Activated CD4-positive, alpha-beta T cell treated with anti-CD3 and anti-CD28 coated beads, Interleukin-2, amount 10 ng/mL, durations not matched to agents 24 days and 14 days (primary cell): ENCODE data around the gene SMPD4. TPM values are rescaled to one million over a fixed set of nuclear protein-coding genes. Genes with fewer than 3 reads are reported as not detected.
A peak's percentile ranks its signal among the peaks of the same experiment; 100 is the strongest.
"Not testable (repeated sequence)": the region's sequence is repeated elsewhere in the genome, so short reads cannot be mapped to it uniquely, and the experiment has no call there.

ENCODE experiments used
- DNase-seq: peaks from one replicate; pipeline ENCODE4 v3.0.0; 2022
- H3K27ac Mint-ChIP-seq: one replicate; pipeline ENCODE4 v1.8.0; 2022; ENCODE audit warnings: mild to moderate bottlenecking, mixed read lengths
- H3K27me3 Mint-ChIP-seq: one replicate; pipeline ENCODE4 v1.8.0; 2022; ENCODE audit warnings: mixed read lengths
- H3K36me3 Mint-ChIP-seq: one replicate; pipeline ENCODE4 v1.8.0; 2022; ENCODE audit warnings: low read depth, mild to moderate bottlenecking, mixed read lengths
- H3K4me1 Mint-ChIP-seq: one replicate; pipeline ENCODE4 v1.8.0; 2021; ENCODE audit warnings: mixed read lengths
- H3K4me3 Mint-ChIP-seq: one replicate; pipeline ENCODE4 v1.8.0; 2022; ENCODE audit warnings: mild to moderate bottlenecking, moderate library complexity, mixed read lengths
- H3K9me3 Mint-ChIP-seq: one replicate; pipeline ENCODE4 v1.8.0; 2021; ENCODE audit warnings: mixed read lengths
- intact Hi-C: fragments of 100-400 bp; cut with micrococcal nuclease; formaldehyde crosslinking; loops from one replicate; pipeline ENCODE4 v1.15.1; 2023
- total RNA-seq: library from RNA; stranded (reverse); gene quantifications from 2 replicates; pipeline ENCODE4 v1.2.3, GENCODE V29; 2022

Gene SMPD4
- total RNA-seq, 1 donor from 2014 or later = 86.0 TPM

GRCh38 chr2:130150181-130151144, 30.9 kb downstream of the SMPD4 start:
- peaks cover 13% of the 10 kb centered on the region for H3K36me3 Mint-ChIP-seq
- no peaks in the 10 kb centered on the region for H3K9me3 Mint-ChIP-seq
- peaks cover 5% of the 10 kb centered on the region for H3K4me1 Mint-ChIP-seq
- intact Hi-C loops = no loop called here
- H3K27ac Mint-ChIP-seq = no peak overlapping the region
- no peak for DNase-seq
- peaks cover 7% of the 10 kb centered on the region for H3K27me3 Mint-ChIP-seq
- H3K4me3 Mint-ChIP-seq = no peak overlapping the region

GRCh38 chr2:130148515-130148914, 32.9 kb downstream of the SMPD4 start:
- intact Hi-C loops = not testable (repeated sequence)

GRCh38 chr2:130145006-130145414, 36.4 kb downstream of the SMPD4 start, which contains the start of gene CCDC74B:
CCDC74B (minus strand) TSS chr2:130145112; CDS start chr2:130144996, 116 bp downstream.
- intact Hi-C loops = loop anchor here (1.0 kb wide), 1 partner anchor 36 kb away; the partner anchor contains the start of gene SMPD4
- H3K4me1 Mint-ChIP-seq = peaks cover 14% of the 10 kb centered on the region
- H3K36me3 Mint-ChIP-seq, H3K9me3 Mint-ChIP-seq, H3K27ac Mint-ChIP-seq: not testable (repeated sequence)
- DNase-seq = peak; percentile 88
- peak within 1 kb of the TSS; percentile 83 for H3K4me3 Mint-ChIP-seq
- peaks cover 16% of the 10 kb centered on the region for H3K27me3 Mint-ChIP-seq

More at GRCh38 chr2:130148515-130148914, 32.9 kb downstream of the SMPD4 start:
- H3K27me3 Mint-ChIP-seq, H3K36me3 Mint-ChIP-seq, H3K4me3 Mint-ChIP-seq, H3K9me3 Mint-ChIP-seq, H3K4me1 Mint-ChIP-seq, H3K27ac Mint-ChIP-seq, DNase-seq: not testable (repeated sequence)

GRCh38 chr2:130143266-130144039, 37.9 kb downstream of the SMPD4 start:
- peaks cover 16% of the 10 kb centered on the region for H3K27me3 Mint-ChIP-seq
- peak overlapping the region; percentile 83 for H3K4me3 Mint-ChIP-seq
- H3K27ac Mint-ChIP-seq, H3K36me3 Mint-ChIP-seq, H3K9me3 Mint-ChIP-seq, intact Hi-C loops: not testable (repeated sequence)
- H3K4me1 Mint-ChIP-seq = peaks cover 11% of the 10 kb centered on the region
- DNase-seq = peak; percentile 56

GRCh38 chr2:130142396-130143265, 38.8 kb downstream of the SMPD4 start:
- H3K36me3 Mint-ChIP-seq, intact Hi-C loops, H3K27ac Mint-ChIP-seq, H3K9me3 Mint-ChIP-seq, H3K4me1 Mint-ChIP-seq: not testable (repeated sequence)
- peaks cover 16% of the 10 kb centered on the region for H3K27me3 Mint-ChIP-seq
- H3K4me3 Mint-ChIP-seq = peak overlapping the region; percentile 77
- peak; percentile 46 for DNase-seq

GRCh38 chr2:130141645-130142370, 39.6 kb downstream of the SMPD4 start:
- intact Hi-C loops, H3K4me1 Mint-ChIP-seq, H3K27ac Mint-ChIP-seq, H3K9me3 Mint-ChIP-seq, H3K4me3 Mint-ChIP-seq, H3K36me3 Mint-ChIP-seq: not testable (repeated sequence)
- DNase-seq = peak; percentile 51
- peaks cover 16% of the 10 kb centered on the region for H3K27me3 Mint-ChIP-seq

GRCh38 chr2:130141002-130141401, 40.4 kb downstream of the SMPD4 start:
- intact Hi-C loops, H3K36me3 Mint-ChIP-seq, H3K4me3 Mint-ChIP-seq, H3K9me3 Mint-ChIP-seq, H3K27ac Mint-ChIP-seq, H3K4me1 Mint-ChIP-seq, DNase-seq: not testable (repeated sequence)
- peaks cover 12% of the 10 kb centered on the region for H3K27me3 Mint-ChIP-seq

GRCh38 chr2:130140516-130140915, 40.9 kb downstream of the SMPD4 start:
- H3K27me3 Mint-ChIP-seq, H3K4me1 Mint-ChIP-seq, H3K4me3 Mint-ChIP-seq, H3K36me3 Mint-ChIP-seq, DNase-seq, intact Hi-C loops, H3K9me3 Mint-ChIP-seq, H3K27ac Mint-ChIP-seq: not testable (repeated sequence)

- intact Hi-C loops, H3K27me3 Mint-ChIP-seq, H3K27ac Mint-ChIP-seq, DNase-seq, H3K4me1 Mint-ChIP-seq, H3K36me3 Mint-ChIP-seq, H3K9me3 Mint-ChIP-seq, H3K4me3 Mint-ChIP-seq: not testable (repeated sequence)
Observed at GRCh38 chr2:130139331-130140280, 41.8 kb downstream of the SMPD4 start.

GRCh38 chr2:130138841-130139251, 42.6 kb downstream of the SMPD4 start:
- H3K4me3 Mint-ChIP-seq, H3K27ac Mint-ChIP-seq, H3K27me3 Mint-ChIP-seq, intact Hi-C loops, H3K36me3 Mint-ChIP-seq, H3K9me3 Mint-ChIP-seq, H3K4me1 Mint-ChIP-seq, DNase-seq: not testable (repeated sequence)

- DNase-seq, H3K4me3 Mint-ChIP-seq, H3K27me3 Mint-ChIP-seq, H3K4me1 Mint-ChIP-seq, H3K27ac Mint-ChIP-seq, H3K36me3 Mint-ChIP-seq, intact Hi-C loops, H3K9me3 Mint-ChIP-seq: not testable (repeated sequence)
Observed at GRCh38 chr2:130138326-130138725, 43.1 kb downstream of the SMPD4 start.

- intact Hi-C loops, H3K27me3 Mint-ChIP-seq, H3K9me3 Mint-ChIP-seq, DNase-seq, H3K27ac Mint-ChIP-seq, H3K36me3 Mint-ChIP-seq, H3K4me1 Mint-ChIP-seq, H3K4me3 Mint-ChIP-seq: not testable (repeated sequence)
Observed at GRCh38 chr2:130137118-130137517, 44.3 kb downstream of the SMPD4 start.
